ENCODE results near the gene NAT10.

The NAT10 gene

DNA sequence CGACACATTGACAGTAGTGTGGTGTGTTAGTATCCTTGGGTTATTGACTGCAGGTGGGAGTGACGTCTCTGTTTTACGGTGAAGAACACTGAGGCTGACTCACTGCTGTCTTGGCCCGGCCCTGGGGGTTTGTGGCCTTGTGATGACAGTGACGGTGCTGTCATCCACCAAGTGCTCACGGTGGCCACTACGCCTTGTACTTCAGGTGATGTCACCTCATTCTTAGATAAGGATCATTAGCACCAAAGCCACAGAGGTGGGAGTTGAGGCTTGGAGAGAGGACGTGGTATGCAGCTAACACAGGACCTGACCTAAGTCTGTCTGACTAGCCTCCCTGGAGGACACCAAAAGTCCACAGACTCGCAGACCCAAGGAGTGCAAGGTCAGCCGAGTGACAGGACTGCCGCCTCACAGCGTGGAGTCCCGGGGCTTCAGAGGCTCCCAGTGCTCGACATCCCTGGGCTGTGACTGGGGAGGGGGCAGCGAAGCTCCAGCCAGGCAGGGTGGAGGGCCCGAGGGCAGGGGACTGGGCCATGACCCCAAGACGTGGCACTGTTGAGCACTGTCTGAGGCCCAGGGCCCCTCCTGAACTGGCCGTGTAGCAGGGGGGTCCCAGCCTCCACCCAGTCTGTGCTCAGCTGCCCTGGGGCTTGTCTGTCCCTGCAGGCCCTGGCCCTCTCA lies 56.5 kb downstream of the NAT10 start:
- no peak overlapping the region for H3K4me3 ChIP-seq (replicated peaks; ENCODE audit: insufficient read depth, low read length)
- H3K27ac ChIP-seq (replicated peaks), result no peak overlapping the region
- no peak for DNase-seq (ENCODE audit: low read depth in 1 of 2, low spot score in 1 of 2)
- H3K27me3 ChIP-seq (ENCODE audit: insufficient read depth, poor library complexity, severe bottlenecking), result no peaks in the 10 kb centered on the region
- TF ChIP-seq POLR2AphosphoS5 (IDR thresholded peaks at IDR 0.05; ENCODE audit: low read depth) (no peak), SPI1 (IDR thresholded peaks at IDR 0.05; ENCODE audit: borderline replicate concordance, low read depth) (no peak), GABPA (IDR thresholded peaks at IDR 0.05; ENCODE audit: low read depth) (no peak), REST (IDR thresholded peaks at IDR 0.05; ENCODE audit: insufficient replicate concordance, low read depth) (no peak)
- TF ChIP-seq, protein P1, sequence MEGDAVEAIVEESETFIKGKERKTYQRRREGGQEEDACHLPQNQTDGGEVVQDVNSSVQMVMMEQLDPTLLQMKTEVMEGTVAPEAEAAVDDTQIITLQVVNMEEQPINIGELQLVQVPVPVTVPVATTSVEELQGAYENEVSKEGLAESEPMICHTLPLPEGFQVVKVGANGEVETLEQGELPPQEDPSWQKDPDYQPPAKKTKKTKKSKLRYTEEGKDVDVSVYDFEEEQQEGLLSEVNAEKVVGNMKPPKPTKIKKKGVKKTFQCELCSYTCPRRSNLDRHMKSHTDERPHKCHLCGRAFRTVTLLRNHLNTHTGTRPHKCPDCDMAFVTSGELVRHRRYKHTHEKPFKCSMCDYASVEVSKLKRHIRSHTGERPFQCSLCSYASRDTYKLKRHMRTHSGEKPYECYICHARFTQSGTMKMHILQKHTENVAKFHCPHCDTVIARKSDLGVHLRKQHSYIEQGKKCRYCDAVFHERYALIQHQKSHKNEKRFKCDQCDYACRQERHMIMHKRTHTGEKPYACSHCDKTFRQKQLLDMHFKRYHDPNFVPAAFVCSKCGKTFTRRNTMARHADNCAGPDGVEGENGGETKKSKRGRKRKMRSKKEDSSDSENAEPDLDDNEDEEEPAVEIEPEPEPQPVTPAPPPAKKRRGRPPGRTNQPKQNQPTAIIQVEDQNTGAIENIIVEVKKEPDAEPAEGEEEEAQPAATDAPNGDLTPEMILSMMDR (IDR thresholded peaks at IDR 0.05; ENCODE audit: insufficient read depth, low read length), result no peak

DNA sequence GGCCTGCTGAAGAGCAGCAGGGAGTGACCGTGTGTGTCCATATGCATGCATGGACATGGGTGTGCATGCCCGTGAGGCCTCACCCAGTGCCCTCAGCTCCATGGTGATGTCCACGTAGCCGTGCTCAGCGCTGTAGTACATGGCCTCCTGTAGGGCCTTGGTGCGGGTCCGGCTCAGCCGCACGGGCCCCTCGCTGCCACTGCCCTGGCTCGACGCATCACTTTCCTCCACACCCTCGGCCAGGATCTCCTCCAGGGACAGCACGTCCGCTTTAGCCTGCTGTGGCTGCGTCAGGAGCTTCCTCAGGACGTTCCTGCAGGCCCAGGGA lies 57.0 kb downstream of the NAT10 start:
- TF ChIP-seq POLR2AphosphoS5 (IDR thresholded peaks at IDR 0.05; ENCODE audit: low read depth) (no peak), SPI1 (IDR thresholded peaks at IDR 0.05; ENCODE audit: borderline replicate concordance, low read depth) (no peak), GABPA (IDR thresholded peaks at IDR 0.05; ENCODE audit: low read depth) (no peak), REST (IDR thresholded peaks at IDR 0.05; ENCODE audit: insufficient replicate concordance, low read depth) (no peak)
- TF ChIP-seq, protein P1 (IDR thresholded peaks at IDR 0.05; ENCODE audit: insufficient read depth, low read length), result no peak

DNA sequence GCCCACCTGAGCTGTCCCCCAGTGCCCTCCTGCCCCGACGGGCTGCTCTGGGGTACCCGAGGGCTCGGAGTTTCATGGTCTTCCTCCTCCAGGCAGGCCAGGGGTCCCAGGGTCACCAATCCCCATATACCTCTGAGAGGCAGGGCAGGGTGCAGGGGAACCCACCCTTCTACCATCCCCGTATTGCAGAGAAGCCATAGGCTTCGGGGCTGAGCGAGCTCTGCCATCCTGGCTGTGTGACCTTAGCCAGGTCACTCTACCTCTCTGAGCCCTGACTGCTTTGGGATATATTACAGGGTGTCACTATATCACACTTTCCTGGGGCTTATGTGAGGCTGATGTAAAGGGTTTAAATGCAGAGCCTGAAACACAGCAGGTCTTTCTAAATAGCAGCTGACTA lies 57.4 kb downstream of the NAT10 start:
- H3K4me3 ChIP-seq (replicated peaks; ENCODE audit: insufficient read depth, low read length), result no peak overlapping the region
- TF ChIP-seq REST (IDR thresholded peaks at IDR 0.05; ENCODE audit: insufficient replicate concordance, low read depth) (no peak), POLR2AphosphoS5 (IDR thresholded peaks at IDR 0.05; ENCODE audit: low read depth) (no peak), SPI1 (IDR thresholded peaks at IDR 0.05; ENCODE audit: borderline replicate concordance, low read depth) (no peak), GABPA (IDR thresholded peaks at IDR 0.05; ENCODE audit: low read depth) (no peak)
- TF ChIP-seq, protein P1 (IDR thresholded peaks at IDR 0.05; ENCODE audit: insufficient read depth, low read length), result no peak

More for the DNA sequence above, 57.0 kb downstream of the NAT10 start:
- no peak overlapping the region for H3K27ac ChIP-seq (replicated peaks)
- no peaks in the 10 kb centered on the region for H3K27me3 ChIP-seq (ENCODE audit: insufficient read depth, poor library complexity, severe bottlenecking)
- no peak for DNase-seq (ENCODE audit: low read depth in 1 of 2, low spot score in 1 of 2)
- no peak overlapping the region for H3K4me3 ChIP-seq (replicated peaks; ENCODE audit: insufficient read depth, low read length)

More for the DNA sequence above, 57.4 kb downstream of the NAT10 start:
- no peak for DNase-seq (ENCODE audit: low read depth in 1 of 2, low spot score in 1 of 2)
- Histone ChIP-seq H3K27me3 (ENCODE audit: insufficient read depth, poor library complexity, severe bottlenecking) (no peaks in the 10 kb centered on the region), H3K27ac (replicated peaks) (no peak overlapping the region)

All from HL-60 (cell line).